ENCODE measurements around the gene ZDHHC20.

Gene ZDHHC20

GRCh38 chr13:21458813-21459701 lies at the start of gene ZDHHC20:
ZDHHC20 (minus strand) TSS chr13:21459303; CDS start chr13:21459171, 132 bp downstream.
- TF ChIP-seq CTCF (IDR thresholded peaks at IDR 0.05) = no peak
- TF ChIP-seq ZFX (IDR thresholded peaks at IDR 0.05; ENCODE audit: borderline replicate concordance) = no peak
- H3K27ac ChIP-seq = peak within 1 kb of the TSS; percentile 85

- TF ChIP-seq ZFX (IDR thresholded peaks at IDR 0.05; ENCODE audit: borderline replicate concordance) (no peak), CTCF (IDR thresholded peaks at IDR 0.05) (no peak)
Observed at GRCh38 chr13:21504379-21504778, 45.3 kb upstream of the ZDHHC20 start.

GRCh38 chr13:21501686-21502085 lies 42.6 kb upstream of the ZDHHC20 start:
- no peak for TF ChIP-seq CTCF (IDR thresholded peaks at IDR 0.05)
- no peak for TF ChIP-seq ZFX (IDR thresholded peaks at IDR 0.05; ENCODE audit: borderline replicate concordance)
- no peak overlapping the region for H3K27ac ChIP-seq

More at GRCh38 chr13:21504379-21504778, 45.3 kb upstream of the ZDHHC20 start:
- no peak overlapping the region for H3K27ac ChIP-seq

GRCh38 chr13:21486322-21486721 lies 27.2 kb upstream of the ZDHHC20 start:
- no peak overlapping the region for H3K27ac ChIP-seq
- TF ChIP-seq CTCF (IDR thresholded peaks at IDR 0.05) = no peak
- no peak for TF ChIP-seq ZFX (IDR thresholded peaks at IDR 0.05; ENCODE audit: borderline replicate concordance)

- no peak overlapping the region for H3K27ac ChIP-seq
- TF ChIP-seq CTCF (IDR thresholded peaks at IDR 0.05) = no peak
- TF ChIP-seq ZFX (IDR thresholded peaks at IDR 0.05; ENCODE audit: borderline replicate concordance) = no peak
Observed at GRCh38 chr13:21483748-21484147, 24.6 kb upstream of the ZDHHC20 start.

GRCh38 chr13:21481359-21481758 lies 22.3 kb upstream of the ZDHHC20 start:
- no peak for TF ChIP-seq ZFX (IDR thresholded peaks at IDR 0.05; ENCODE audit: borderline replicate concordance)
- no peak for TF ChIP-seq CTCF (IDR thresholded peaks at IDR 0.05)
- no peak overlapping the region for H3K27ac ChIP-seq

Measured in 22Rv1 (cell line).